ENCODE measurements around the gene INSYN2B.
"Not testable (repeated sequence)": the region's sequence is repeated elsewhere in the genome, so short reads cannot be mapped to it uniquely, and the experiment has no call there.

INSYN2B gene

DNA sequence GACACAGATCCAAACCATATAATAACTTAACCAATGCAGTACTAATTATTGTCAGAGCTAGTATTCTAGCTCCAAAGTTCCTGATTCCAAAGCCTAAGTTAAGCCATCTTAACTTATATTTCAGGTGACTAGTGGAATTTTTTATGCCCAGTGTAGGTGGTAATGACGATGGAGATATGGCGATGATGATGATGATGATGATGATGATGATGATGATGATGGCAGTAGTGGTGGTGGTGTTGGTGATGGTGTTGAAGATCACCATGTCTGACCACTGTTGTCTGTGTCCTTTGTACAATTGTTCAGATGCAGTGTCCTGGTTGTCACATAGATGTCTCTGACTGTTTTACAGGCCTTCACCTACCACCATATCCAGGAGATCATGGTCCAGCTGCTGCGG is 139.9 kb downstream of the INSYN2B start:
- DNase-seq, result no peak

DNA sequence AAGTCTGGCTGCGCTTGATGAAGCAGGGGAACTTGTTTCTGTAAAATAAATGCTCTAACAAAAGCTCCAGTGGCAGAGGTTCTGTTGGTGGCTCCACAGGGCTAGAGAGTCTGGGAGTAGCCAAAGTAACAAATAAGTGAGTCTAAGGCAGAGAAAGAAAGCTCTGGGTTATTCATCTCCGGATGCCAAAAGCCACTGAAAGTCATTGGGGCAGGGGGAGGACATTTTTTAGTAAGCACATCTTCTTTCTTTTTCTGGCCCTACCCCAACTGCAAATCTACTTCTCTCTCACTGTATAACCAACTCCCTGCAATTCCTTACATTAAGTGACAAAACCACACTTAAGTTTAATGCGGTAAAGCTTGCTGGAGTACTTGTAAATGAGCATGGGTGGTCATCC is 141.6 kb downstream of the INSYN2B start:
- no peak for DNase-seq

DNA sequence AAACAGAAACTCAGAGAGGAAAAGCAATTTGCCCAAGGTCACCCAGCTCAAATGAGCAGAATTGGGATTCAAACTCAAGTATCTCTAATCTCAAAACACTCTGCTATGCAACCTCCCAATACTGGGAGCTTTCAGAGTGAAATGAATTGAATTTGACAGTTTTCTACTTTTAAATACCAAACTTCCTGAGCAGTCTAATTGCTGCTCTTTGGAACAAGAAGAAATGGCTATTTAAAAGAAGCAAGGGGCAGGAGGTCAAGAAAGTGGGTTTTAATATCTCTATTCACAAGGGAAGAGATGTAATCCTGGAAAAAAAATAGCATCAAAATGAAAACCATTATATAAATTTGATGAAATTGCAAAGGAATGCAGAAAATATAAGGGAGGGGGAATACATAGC is 142.6 kb downstream of the INSYN2B start:
- no peak for DNase-seq

DNA sequence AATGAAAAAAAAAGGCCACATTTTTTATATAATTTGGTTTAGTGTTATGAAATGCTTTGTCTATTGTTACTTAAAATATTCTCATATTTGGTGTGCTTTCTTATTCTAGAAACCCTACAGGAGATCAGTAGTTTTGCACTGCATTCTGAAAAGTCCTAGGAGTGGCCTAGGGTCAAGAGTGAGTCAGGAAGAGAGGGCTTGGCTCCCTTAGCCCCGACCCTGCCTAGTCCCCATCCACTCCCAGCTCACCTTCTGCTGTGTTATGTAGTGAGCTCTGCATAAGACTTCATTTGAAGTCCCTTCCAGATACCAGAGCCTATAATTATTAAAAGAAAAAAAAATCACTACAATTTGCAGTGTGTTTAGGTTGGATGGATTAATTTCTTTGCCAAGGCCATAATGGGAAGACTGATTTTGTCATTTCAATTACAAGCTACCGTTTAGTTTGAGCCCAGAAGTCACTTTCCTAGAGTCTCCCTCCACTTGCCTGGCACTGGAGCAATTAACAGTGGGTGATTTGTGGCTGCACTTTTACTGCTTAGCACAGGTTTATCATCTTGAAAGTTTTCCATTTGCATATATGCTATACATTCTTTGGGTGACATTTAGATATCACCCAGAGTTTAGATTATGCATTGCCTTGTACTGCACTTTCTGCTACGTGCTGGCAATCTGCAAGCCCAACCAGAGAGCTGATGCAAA is 143.3 kb downstream of the INSYN2B start:
- DNase-seq, result no peak

DNA sequence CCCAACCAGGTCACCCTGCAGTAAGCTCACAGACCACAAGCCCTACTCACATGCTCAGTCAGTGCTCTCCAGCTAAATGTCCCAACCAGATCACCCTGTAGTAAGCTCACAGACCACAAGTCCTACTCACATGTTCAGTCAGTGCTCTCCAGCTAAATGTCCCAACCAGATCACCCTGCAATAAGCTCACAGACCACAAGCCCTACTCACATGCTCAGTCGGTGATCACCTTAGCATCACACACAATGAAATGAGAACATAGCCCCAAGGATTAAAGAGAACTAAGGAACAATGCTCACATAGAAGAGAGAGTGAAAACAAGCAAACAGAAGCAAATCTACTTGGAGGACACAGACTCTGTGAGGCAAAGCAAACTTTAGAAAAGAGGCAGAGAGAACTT is 145.8 kb downstream of the INSYN2B start:
- not testable (repeated sequence) for DNase-seq

DNA sequence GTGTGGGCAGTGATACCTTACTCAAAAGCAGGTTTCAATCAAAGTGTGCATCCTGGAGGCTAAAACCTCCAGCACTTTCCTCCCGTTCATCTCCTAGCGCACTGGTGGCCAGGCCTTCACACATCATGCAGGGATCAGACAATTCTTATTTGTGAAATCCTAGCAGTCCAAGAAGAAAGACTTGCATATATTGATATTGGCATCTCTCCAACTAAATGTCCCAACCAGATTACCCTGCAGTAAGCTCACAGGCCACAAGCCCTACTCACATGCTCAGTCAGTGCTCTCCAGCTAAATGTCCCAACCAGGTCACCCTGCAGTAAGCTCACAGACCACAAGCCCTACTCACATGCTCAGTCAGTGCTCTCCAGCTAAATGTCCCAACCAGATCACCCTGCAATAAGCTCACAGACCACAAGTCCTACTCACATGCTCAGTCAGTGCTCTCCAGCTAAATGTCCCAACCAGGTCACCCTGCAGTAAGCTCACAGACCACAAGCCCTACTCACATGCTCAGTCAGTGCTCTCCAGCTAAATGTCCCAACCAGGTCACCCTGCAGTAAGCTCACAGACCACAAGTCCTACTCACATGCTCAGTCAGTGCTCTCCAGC is 146.5 kb downstream of the INSYN2B start:
- not testable (repeated sequence) for DNase-seq

DNA sequence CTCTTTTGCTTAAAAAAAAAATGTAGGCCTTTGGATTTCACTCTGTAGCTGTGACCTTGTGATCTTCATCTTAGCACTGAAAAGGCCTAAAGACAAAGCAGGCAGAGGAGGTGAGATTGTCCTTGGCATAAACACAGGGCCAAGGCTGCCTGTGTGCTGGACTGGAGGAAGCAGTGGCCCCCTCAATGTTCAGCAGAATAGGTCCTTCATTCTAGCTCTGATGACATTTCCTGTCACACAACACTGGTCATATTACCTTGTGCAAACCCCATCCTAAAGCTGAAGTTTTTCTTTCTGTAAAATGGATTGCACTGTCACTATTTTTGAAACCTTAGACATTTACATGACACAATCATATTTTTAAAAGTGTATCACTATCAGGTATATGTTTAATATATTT is 147.4 kb downstream of the INSYN2B start:
- no peak for DNase-seq

DNA sequence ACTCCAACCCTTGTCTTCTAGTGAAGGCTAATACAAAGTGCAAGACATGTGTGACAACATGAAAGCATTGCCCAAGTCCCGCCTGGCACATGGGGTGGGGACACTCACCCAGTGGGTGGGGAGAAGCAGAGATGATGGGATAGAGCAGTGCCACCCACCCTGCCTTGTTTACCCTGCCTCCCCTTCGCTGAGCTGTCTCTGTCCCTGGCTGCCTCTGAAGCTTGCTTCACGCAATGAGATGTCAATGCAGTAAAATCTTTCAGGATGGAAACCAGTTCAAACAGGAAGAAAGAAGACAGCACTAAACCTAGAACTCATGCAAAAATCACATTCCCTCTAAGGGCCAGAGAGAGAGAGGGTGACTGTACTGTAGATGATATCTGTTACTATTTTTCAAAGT is 148.0 kb downstream of the INSYN2B start:
- DNase-seq, result no peak

DNA sequence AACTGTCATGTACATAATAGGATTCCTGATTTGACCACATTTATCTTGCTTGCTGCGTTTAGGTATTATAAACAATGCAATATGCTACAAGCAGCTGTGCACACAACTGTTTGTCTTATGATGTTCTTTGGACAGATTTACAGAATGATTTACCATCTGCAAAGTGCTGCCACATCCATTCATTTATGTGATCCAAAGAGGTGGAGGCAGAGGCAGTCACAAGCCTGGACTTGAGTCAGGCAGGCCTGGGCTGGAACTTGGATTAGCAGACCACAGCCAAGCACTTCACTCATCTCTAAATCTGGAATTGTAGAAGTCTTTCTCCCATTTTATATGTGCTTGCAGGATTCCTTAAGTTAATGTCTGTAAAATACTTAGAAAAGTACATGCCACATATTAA is 149.0 kb downstream of the INSYN2B start:
- DNase-seq, result no peak

DNA sequence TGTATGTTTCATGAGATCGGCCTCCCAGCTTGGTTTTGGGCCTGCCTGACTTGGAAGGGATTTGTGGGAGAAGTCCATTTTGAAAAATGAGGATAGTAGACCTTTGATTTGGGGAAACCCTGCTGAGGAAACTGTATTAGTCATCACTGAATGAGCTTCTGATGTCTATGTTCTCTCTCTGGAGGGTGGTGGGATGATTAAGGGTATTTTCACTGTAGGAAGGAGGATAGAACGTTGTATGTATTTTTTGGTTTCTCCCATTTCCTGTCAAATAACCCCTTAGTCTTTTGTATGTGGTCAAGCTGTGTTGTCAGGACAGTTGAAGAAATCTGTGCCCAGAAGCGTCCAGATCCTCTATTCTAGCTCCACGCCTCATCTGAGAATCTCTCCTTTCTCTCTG is 151.9 kb downstream of the INSYN2B start:
- no peak for DNase-seq

DNA sequence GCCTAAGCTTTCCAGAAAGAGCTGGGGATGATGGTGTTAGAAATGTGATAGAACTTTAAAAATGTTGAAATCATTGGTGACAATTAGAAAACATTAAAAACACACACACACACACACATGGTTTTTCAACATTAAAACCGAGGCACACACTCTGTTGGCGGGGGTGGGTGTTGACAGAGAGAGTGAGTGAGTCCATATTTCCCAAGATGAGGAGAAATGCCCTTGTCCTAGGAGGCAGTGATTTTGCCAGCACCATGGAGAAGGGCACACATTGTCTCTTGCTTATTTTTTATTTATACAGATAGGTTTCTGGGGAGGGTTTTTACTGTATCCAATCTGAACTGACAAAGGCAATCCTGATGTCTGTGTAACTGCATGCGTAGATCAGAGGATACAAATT is 152.5 kb downstream of the INSYN2B start:
- no peak for DNase-seq

DNA sequence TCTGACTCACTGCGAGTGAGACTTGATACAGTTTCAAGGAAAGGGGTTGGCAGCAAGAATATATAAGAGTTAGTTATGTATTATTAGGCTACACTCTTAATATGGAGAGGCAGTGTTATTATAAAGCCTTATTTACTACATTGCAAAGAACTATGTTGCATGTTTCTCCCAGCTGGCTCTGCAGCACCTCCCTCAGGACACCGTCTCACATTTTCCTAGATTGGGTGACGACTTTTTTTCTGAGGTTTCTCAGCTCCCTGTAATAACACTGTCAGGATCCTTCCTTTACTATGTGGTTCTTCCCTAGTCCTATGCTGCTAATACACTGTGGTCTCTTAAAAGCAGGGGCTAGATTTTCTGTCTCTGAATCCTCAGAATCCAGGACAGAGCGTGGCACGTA is 153.7 kb downstream of the INSYN2B start:
- DNase-seq, result no peak

DNA sequence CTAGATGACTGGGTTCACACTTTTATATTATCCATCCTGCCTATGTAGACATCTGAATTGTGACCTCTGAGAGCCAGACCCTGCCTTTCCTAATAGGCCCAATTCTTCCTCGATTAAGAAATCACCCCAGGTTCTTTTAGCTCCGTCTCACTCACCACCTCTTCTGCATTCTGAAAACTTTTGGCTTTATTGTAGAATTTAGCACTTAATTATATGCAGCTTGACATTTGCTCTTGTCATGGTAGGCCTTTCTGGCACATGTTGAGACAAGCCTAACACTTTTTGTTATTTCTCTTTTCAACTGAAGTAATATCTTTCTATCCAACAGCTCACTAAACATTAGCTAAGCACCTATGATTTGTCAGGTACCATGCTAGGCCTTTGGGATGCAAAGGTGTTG is 163.3 kb downstream of the INSYN2B start:
- no peak for DNase-seq

DNA sequence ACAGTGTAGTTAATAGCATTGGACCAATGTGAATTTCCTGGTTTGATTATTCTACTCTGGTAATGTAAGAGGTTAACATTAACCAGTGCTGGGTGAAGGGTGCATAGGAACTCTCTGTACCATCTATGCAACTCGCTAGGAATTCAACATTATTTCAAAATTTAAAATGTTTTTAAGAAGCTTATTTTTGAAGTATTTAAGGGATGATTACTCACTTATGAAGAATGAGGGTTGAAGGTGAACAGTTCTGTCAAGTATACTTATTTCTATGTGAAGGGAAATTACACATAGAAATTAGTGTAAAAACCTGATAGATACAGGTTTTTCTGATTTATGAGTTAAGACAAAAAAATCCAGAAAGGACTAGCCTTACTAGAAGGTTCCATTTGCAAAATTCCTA is 165.8 kb downstream of the INSYN2B start:
- DNase-seq, result no peak
